H9 (cell line): Measurements from ENCODE around the gene NPHP4. TPM values are rescaled to one million over a fixed set of nuclear protein-coding genes. Genes with fewer than 3 reads are reported as not detected.

Experiments used
- DNase-seq: peaks from one replicate; pipeline ENCODE4 v3.0.0-alpha.2; 2017
- H2AFZ ChIP-seq: one replicate; pipeline ENCODE4 v1.6.1; 2013; ENCODE audit warnings: mild to moderate bottlenecking, low read length, control low read depth, moderate library complexity
- H2AK5ac ChIP-seq: 2 replicates; pipeline ENCODE4 v1.6.1; 2013; ENCODE audit warnings: low read length, control low read depth, mixed read lengths; ENCODE audit not compliant: insufficient read length
- H2BK120ac ChIP-seq: one replicate; pipeline ENCODE4 v1.6.1; 2013; ENCODE audit warnings: low read depth, mild to moderate bottlenecking, low read length, control low read depth, inconsistent platforms; ENCODE audit not compliant: poor library complexity, severe bottlenecking
- H2BK12ac ChIP-seq: 2 replicates; pipeline ENCODE4 v1.6.1; 2013; ENCODE audit warnings: low read length, control low read depth, mixed read lengths, low read depth; ENCODE audit not compliant: insufficient read length
- H2BK15ac ChIP-seq: 2 replicates; pipeline ENCODE4 v1.6.1; 2013; ENCODE audit warnings: low read depth, low read length, control low read depth
- H2BK20ac ChIP-seq: one replicate; pipeline ENCODE4 v1.6.1; 2013; ENCODE audit warnings: low read depth, mild to moderate bottlenecking, low read length, control low read depth, inconsistent platforms; ENCODE audit not compliant: poor library complexity, severe bottlenecking
- H2BK5ac ChIP-seq: 2 replicates; pipeline ENCODE4 v1.6.1; 2013; ENCODE audit warnings: low read length, control low read depth, mixed read lengths; ENCODE audit not compliant: insufficient read length
- H3K14ac ChIP-seq: 2 replicates; pipeline ENCODE4 v1.6.1; 2013; ENCODE audit warnings: low read length, control low read depth; ENCODE audit not compliant: insufficient read depth
- H3K18ac ChIP-seq: 2 replicates; pipeline ENCODE4 v1.6.1; 2013; ENCODE audit warnings: low read depth, mild to moderate bottlenecking, mixed read lengths, low read length, control low read depth; ENCODE audit not compliant: insufficient read length
- H3K23ac ChIP-seq: 2 replicates; pipeline ENCODE4 v1.6.1; 2013; ENCODE audit warnings: low read length, control low read depth, mixed read lengths, low read depth; ENCODE audit not compliant: insufficient read length
- H3K23me2 ChIP-seq: 2 replicates; pipeline ENCODE4 v1.6.1; 2013; ENCODE audit warnings: low read depth, mild to moderate bottlenecking, mixed read lengths, low read length, control low read depth; ENCODE audit not compliant: insufficient read length, poor library complexity, severe bottlenecking
- H3K27ac ChIP-seq: 2 replicates; pipeline ENCODE4 v1.5.1; 2013; ENCODE audit warnings: low read length, control low read depth, mixed read lengths, low read depth; ENCODE audit not compliant: insufficient read length
- H3K27me3 ChIP-seq: 2 replicates; pipeline ENCODE4 v1.6.1; 2013; ENCODE audit warnings: low read length, control low read depth, inconsistent platforms; ENCODE audit not compliant: insufficient read depth
- H3K4ac ChIP-seq: 2 replicates; pipeline ENCODE4 v1.6.1; 2013; ENCODE audit warnings: low read depth, mild to moderate bottlenecking, control low read depth, inconsistent platforms, low read length, moderate library complexity
- H3K4me1 ChIP-seq: 2 replicates; pipeline ENCODE4 v1.6.1; 2013; ENCODE audit warnings: low read length, control low read depth, inconsistent platforms; ENCODE audit not compliant: insufficient read depth
- H3K4me2 ChIP-seq: 2 replicates; pipeline ENCODE4 v1.6.1; 2013; ENCODE audit warnings: low read length, control low read depth, mixed read lengths; ENCODE audit not compliant: insufficient read length, insufficient read depth
- H3K56ac ChIP-seq: 2 replicates; pipeline ENCODE4 v1.6.1; 2013; ENCODE audit warnings: low read depth, mild to moderate bottlenecking, mixed read lengths, low read length, control low read depth; ENCODE audit not compliant: insufficient read length
- H3K79me1 ChIP-seq: 2 replicates; pipeline ENCODE4 v1.6.1; 2013; ENCODE audit warnings: low read depth, mild to moderate bottlenecking, moderate library complexity, low read length, control low read depth, inconsistent platforms; ENCODE audit not compliant: insufficient read depth, poor library complexity, severe bottlenecking
- H3K79me2 ChIP-seq: 2 replicates; pipeline ENCODE4 v1.6.1; 2013; ENCODE audit warnings: low read length, control low read depth, inconsistent platforms; ENCODE audit not compliant: insufficient read depth
- H3K9ac ChIP-seq: 2 replicates; pipeline ENCODE4 v1.6.1; 2013; ENCODE audit warnings: low read length, control low read depth, mixed read lengths; ENCODE audit not compliant: insufficient read length; ENCODE audit errors: extremely low read depth
- H3K9me3 ChIP-seq: one replicate; pipeline ENCODE4 v1.6.1; 2013; ENCODE audit warnings: low read depth, low read length, inconsistent platforms; ENCODE audit not compliant: control insufficient read depth
- H3T11ph ChIP-seq: one replicate; pipeline ENCODE4 v1.6.1; 2013; ENCODE audit warnings: mild to moderate bottlenecking, low read length, control low read depth, inconsistent platforms
- H4K20me1 ChIP-seq: one replicate; pipeline ENCODE4 v1.6.1; 2013; ENCODE audit not compliant: control insufficient read depth, insufficient read length, insufficient read depth
- H4K5ac ChIP-seq: 2 replicates; pipeline ENCODE4 v1.6.1; 2013; ENCODE audit warnings: low read depth, mild to moderate bottlenecking, mixed read lengths, low read length, control low read depth; ENCODE audit not compliant: insufficient read length
- H4K8ac ChIP-seq: replicated peaks from 2 replicates; pipeline ENCODE4 v1.6.1; 2013; ENCODE audit warnings: low read length, control low read depth, mixed read lengths, low read depth; ENCODE audit not compliant: insufficient read length
- H4K91ac ChIP-seq: 2 replicates; pipeline ENCODE4 v1.6.1; 2013; ENCODE audit warnings: low read depth, mild to moderate bottlenecking, moderate library complexity, mixed read lengths, low read length, control low read depth; ENCODE audit not compliant: insufficient read length
- H3K27ac Mint-ChIP-seq, 3 experiments: 2 replicates in 2 of 3; 3 replicates in 1 of 3; pipeline ENCODE4 v1.8.0; 2020 to 2021; ENCODE audit warnings: mixed read lengths in 3 of 3, mild to moderate bottlenecking in 1 of 3, moderate library complexity in 1 of 3
- H3K27me3 Mint-ChIP-seq: 2 replicates; pipeline ENCODE4 v1.8.0; 2021; ENCODE audit warnings: low read depth, mild to moderate bottlenecking, moderate library complexity, mixed read lengths
- H3K36me3 Mint-ChIP-seq, 3 experiments: 2 replicates in 2 of 3; 3 replicates in 1 of 3; pipeline ENCODE4 v1.8.0; 2020 to 2021; ENCODE audit warnings: low read depth in 3 of 3, mixed read lengths in 3 of 3; ENCODE audit not compliant: insufficient read depth in 1 of 3
- H3K4me1 Mint-ChIP-seq, 2 experiments: 2 replicates each; pipeline ENCODE4 v1.8.0; 2020; ENCODE audit warnings: mixed read lengths in 2 of 2
- H3K4me3 Mint-ChIP-seq, 2 experiments: 2 replicates in 1 of 2; 3 replicates in 1 of 2; pipeline ENCODE4 v1.8.0; 2020 to 2021; ENCODE audit warnings: mild to moderate bottlenecking in 2 of 2, mixed read lengths in 2 of 2, moderate library complexity in 1 of 2
- H3K9me3 Mint-ChIP-seq, 2 experiments: 2 replicates in 1 of 2; 3 replicates in 1 of 2; pipeline ENCODE4 v1.8.0; 2020; ENCODE audit warnings: mild to moderate bottlenecking in 2 of 2, mixed read lengths in 2 of 2, moderate library complexity in 1 of 2
- WGBS: extraction: QIAGEN DNeasy Blood & Tissue Kit; methylation state at CpG from one replicate; pipeline ENCODE4 v1.1.7; 2013; ENCODE audit warnings: missing lambda C conversion rate, low lambda C conversion rate, mixed read lengths; ENCODE audit not compliant: insufficient read length; ENCODE audit errors: extremely low coverage; 5-methylcytosine and 5-hydroxymethylcytosine counted together
- total RNA-seq: library from RNA; stranded (reverse); gene quantifications from 2 replicates; pipeline ENCODE4 v1.2.1, GENCODE V29; 2021
- TF ChIP-seq, protein P1 (sequence below): fragments of 200-600 bp; sonication (generic); conservative IDR thresholded peaks from 3 replicates; pipeline ENCODE4 v1.8.0; 2021; ENCODE audit warnings: antibody characterized with exemption, mild to moderate bottlenecking

The NPHP4 gene
- total RNA-seq, 1 experiment from 2014 or later = 17.6 TPM

DNA sequence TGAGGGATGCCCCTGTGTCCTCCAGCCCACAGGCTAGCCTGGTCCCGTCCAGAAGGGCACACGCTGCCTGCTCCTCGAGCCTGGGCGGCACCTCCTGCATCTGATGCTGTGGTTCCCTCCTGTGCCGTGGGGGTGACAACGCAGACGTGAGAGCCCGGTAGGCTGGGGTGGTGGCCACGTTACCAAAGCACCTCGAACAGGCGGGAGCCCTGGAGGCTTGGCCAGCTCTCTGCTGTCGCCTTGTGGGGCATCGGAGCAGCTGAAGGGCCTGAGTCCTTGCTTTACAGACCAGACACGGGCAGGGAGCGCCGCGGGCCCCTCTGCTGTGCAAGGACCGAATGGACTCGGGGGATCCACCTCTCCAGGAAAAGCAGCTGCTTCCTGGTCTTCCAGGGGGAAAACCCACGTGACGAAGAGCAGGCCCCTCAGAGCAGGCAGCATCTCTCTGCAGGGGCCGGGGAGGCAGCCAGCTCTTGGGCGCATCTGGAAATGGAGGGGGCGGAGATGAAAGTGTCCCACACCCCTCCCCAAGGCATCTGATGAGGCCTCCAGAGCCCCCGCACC, 133.3 kb downstream of the NPHP4 start:
- Histone ChIP-seq H3K27ac (no peak overlapping the region), H4K91ac (peak overlapping the region; percentile 5), H3K79me2 (no peaks in the 10 kb centered on the region), H4K8ac (no peak overlapping the region), H3K18ac (no peak overlapping the region), H2BK20ac (no peak overlapping the region), H3K23me2 (no peaks in the 10 kb centered on the region), H3K4me2 (no peak overlapping the region), H2BK15ac (no peak overlapping the region), H3K23ac (no peak overlapping the region), H3K27me3 (no peaks in the 10 kb centered on the region), H4K20me1 (no peaks in the 10 kb centered on the region), H3K4ac (no peak overlapping the region), H3K9me3 (no peaks in the 10 kb centered on the region), H3K79me1 (no peaks in the 10 kb centered on the region), H2BK120ac (no peak overlapping the region), H2AK5ac (no peak overlapping the region), H3K9ac (no peak overlapping the region), H2AFZ (no peak overlapping the region), H3K14ac (no peak overlapping the region), H4K5ac (no peak overlapping the region), H2BK12ac (no peak overlapping the region), H3T11ph (no peak overlapping the region), H3K56ac (no peak overlapping the region), H3K4me1 (no peaks in the 10 kb centered on the region), H2BK5ac (no peak overlapping the region)
- TF ChIP-seq, protein P1, sequence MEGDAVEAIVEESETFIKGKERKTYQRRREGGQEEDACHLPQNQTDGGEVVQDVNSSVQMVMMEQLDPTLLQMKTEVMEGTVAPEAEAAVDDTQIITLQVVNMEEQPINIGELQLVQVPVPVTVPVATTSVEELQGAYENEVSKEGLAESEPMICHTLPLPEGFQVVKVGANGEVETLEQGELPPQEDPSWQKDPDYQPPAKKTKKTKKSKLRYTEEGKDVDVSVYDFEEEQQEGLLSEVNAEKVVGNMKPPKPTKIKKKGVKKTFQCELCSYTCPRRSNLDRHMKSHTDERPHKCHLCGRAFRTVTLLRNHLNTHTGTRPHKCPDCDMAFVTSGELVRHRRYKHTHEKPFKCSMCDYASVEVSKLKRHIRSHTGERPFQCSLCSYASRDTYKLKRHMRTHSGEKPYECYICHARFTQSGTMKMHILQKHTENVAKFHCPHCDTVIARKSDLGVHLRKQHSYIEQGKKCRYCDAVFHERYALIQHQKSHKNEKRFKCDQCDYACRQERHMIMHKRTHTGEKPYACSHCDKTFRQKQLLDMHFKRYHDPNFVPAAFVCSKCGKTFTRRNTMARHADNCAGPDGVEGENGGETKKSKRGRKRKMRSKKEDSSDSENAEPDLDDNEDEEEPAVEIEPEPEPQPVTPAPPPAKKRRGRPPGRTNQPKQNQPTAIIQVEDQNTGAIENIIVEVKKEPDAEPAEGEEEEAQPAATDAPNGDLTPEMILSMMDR = peak; percentile 37
- Mint-ChIP-seq H3K27me3 (no peaks in the 10 kb centered on the region), H3K9me3 (peaks cover 0 to under 1% of the 10 kb centered on the region in 2 experiments; a peak in 1 of 5 replicates), H3K36me3 (peaks cover 4 to 12% (median 6%) of the 10 kb centered on the region in 3 experiments; a peak in 6 of 7 replicates), H3K4me1 (peaks cover 10 to 12% of the 10 kb centered on the region in 2 experiments), H3K4me3 (no peak overlapping the region), H3K27ac (no peak overlapping the region; a peak in 1 of 7 replicates)
- no peak for DNase-seq
- whole genome bisulfite sequencing = no CpG with 5 or more reads among the region's 25 CpGs
